HG02678 (cell line): ENCODE results near the gene NEDD4L.

Experiments
- ATAC-seq: cut with Tn5 transposase; IDR thresholded peaks from one replicate; pipeline ENCODE4 v1.9.1; 2021; ENCODE audit warnings: mild to moderate bottlenecking, moderate library complexity; ENCODE audit not compliant: unreplicated experiment

NEDD4L gene

DNA sequence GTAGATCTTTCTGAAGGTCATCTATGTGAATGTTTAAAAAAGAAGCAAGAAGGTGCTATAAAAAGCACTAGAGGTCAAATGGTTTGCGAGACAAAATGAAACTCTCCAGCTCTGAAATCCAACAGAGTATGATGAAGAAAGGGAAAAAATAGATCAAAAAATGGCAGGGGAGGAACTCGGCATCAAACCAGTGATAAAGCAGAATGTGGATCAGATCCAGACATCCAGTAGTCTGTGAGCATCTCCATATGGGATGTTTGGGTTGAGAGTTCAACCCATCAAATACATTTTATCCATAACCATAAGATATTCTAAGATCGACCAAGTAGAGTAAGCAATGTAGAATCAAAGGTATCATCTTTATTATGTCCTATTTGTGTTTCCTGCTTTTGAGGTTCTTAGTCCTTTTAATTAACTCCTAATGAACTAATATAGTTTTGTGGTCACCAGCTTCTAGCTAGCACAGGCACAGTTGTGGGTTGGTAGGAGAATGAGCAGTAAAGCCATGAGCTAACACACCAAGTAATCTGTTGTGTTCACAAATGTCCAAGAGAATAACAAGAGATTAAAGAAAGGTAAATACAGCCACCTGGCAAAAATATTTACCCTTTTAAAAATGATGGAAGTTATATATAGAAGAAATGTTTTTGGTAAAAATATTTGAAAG lies 160.9 kb downstream of the NEDD4L start:
- ATAC-seq: no peak

DNA sequence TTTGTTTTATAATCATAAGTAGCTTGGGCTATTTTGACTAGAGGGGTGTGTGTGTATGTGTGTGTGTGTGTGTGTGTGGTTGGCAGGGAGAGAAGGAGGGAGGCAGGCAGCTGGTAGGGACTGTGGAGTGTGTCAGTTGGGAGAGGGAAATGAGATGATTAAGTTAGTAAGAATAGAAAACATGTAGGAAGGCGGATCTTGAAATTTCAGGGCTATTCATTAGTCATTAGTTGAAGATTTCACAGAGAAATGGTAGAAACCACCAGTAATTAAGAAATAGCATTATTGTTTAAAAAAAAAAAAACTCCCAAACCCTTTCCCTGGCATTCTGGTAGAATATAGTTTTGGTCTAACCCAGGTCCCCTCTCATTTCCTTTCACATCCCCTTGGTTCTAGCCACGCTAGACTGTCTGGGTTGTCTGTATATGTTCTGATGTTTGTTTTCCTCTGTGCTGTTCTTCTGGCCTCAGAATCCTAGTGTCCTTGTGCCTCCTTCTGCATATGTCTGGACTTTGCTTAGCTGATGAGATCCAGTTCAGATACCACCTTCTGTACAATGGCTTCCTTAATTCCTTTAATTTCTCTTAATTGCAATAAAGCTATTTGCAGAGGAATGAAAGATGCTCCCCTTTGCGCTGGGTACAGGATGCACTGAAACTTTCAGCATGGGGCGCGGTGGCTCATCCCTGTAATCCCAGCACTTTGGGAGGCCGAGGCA lies 161.6 kb downstream of the NEDD4L start:
- no peak for ATAC-seq

DNA sequence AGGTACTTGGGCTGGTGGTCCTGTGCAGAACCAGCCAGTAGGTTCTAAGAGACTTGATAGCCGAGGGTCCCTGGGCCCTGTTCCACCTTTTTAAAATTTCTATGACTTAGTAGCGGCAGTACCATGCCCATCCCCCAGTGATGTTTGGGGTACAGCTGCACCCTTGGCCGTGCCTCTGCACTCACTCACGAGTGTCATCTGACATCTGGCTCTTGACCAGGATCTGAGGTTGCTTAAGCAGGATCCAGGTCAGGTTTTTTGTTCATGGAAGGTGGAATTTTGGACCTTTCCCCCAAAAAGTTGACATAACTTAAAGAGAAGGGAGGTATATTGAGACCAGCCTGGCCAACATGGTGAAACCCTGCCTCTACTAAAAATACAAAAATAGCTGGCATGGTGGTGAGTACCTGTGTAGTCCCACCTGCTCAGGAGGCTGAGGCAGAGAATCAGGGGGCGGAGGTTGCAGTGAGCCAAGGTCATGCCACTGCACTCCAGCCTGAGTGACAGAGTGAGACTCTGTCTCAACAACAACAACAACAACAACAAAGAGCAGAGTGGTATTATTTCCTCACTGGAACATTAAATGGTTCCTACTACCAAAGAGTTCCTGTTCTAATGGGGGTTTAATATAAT lies 163.6 kb downstream of the NEDD4L start:
- no peak for ATAC-seq

DNA sequence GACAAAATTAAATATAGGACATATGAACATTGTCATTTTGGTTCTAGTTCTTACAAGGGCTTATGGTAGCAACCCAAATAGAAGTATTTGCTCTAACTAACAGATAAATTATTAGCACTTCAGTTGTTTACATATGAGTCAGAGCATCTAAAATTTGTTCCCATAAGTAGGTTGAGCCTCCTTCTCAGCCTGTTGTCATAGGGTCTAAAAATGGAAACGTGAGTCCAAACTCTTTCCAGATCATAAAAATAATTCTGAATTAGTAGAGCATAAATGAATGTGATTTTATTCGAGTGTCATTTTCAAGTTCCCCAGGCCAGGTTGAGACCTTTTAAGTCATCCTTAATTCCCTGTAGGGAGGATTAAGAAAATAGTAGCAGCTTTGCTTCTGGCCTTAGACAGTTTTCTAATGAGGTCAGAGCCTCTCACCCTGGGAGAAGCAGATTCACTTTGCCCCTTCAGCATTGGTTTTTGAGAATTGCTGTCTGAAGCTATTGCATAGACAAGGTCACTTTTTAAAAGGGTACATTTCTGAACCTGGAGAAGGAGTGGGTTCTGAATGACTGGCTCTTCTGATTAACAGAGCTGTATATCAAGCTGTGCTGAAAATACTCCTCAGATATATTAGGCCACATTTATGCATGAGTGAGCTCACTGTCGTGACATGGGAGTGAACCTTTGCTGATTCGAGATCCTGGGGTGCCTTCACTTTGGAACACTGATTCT lies 164.3 kb downstream of the NEDD4L start:
- no peak for ATAC-seq

DNA sequence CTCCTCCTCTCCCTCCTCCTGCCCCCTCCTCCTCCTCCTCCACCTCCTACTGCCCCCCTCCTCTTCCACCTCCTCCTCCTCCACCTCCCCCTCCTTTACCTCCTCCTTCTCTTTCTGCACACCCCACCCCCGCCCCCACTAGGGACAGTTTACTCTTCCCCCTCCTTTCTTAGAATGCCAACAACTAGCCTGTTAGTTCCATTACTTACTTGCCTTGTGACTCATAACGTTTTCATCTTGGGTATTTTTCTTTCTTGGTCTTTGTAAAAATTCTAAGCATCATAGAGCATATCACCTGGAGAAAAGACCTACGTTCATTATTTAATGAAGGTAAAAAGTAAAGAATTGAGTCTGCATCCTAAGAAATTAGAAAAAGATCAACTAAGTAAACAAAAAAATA lies 165.3 kb downstream of the NEDD4L start:
- no peak for ATAC-seq

DNA sequence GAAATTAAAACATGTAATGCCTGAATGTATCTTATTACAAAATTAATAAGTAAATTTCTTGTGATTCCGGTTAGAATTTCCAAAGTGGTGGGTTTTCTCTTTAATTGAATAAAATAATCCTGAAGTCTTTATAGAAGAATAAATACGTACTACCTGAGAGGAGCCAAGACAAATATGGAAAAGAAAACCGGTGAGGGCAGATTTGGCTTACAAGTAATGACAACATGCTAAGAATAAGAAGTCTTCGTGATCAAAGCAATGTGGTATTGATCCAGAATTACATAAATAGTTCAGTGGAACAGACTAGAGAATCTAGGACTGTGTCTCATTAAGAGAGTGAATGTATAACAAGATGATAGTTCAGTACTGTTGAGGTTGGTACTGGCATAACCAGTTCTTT lies 167.5 kb downstream of the NEDD4L start:
- ATAC-seq: no peak

DNA sequence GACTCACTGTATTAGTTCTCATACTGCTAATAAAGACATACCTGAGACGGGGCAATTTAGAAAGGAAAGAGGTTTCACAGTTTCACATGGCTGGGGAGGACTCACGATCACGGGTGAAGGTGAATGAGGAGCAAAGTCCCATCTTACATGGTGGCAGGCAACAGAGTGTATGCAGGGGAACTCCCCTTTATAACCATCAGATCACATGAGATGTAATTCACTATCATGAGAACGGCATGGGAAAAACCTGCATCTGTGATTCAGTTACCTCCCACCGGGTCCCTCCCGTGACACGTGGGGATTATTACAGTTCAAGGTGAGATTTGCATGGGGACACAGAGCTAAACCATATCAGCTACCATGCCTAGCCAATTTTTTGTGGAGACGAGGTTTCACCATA lies 168.2 kb downstream of the NEDD4L start:
- ATAC-seq: peak; percentile 41

DNA sequence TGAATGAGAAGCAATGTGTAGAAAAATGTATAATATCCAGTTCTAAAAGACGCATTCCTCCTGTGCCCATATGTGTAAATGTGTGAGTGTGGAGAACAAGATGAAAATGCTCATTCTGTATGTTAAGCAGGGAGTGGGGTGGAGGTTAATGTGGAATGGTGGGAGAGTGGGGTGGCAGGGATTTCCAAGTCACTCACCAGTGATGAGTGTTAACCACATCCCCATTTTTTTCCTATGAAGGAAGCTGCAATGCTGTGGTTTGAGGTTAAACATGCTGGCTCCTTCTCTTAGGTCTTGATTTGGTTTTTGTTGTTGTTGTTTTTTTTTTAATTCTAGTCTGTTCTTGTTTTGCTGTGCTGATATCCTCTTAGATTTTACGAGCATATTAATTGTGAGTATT lies 169.4 kb downstream of the NEDD4L start:
- no peak for ATAC-seq

DNA sequence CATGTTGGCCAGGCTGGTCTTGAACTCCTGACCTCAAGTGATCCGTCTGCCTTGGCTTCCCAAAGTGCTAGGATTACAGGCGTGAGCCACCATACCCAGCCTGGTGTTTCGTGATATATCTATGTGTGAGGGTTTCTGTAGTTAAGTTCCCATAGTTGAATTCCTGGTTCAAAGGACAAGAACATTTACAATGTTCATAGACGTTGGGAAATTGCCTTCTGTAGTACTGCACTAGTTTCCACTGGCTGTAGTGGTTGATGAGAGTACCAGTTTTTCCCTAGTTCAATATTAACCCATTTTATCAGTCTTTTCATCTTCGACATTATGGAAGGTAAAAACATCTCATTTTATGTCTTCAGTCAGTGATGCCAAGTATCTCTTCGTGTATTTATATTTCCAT lies 171.0 kb downstream of the NEDD4L start:
- no peak for ATAC-seq

DNA sequence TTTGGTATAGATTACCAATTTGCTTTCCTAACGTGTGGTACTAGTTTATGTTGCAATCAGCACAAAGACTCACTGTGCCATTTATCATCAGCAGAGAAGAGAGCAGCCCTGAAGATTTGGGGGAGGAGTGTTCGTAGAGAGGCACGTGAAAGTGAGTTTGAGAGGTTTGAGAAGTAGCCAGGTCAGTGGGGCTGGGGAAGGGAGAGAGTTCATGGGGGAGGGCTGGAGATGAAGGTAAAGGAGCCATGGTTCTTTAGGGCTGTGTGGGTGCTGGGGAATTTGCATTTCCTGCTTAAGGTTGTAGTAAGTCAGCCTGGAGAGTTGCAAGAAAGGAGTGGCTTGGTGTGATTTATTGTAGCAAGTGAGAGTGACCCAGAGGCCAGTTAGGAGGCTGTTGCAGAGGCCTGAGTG lies 172.1 kb downstream of the NEDD4L start:
- ATAC-seq: no peak

DNA sequence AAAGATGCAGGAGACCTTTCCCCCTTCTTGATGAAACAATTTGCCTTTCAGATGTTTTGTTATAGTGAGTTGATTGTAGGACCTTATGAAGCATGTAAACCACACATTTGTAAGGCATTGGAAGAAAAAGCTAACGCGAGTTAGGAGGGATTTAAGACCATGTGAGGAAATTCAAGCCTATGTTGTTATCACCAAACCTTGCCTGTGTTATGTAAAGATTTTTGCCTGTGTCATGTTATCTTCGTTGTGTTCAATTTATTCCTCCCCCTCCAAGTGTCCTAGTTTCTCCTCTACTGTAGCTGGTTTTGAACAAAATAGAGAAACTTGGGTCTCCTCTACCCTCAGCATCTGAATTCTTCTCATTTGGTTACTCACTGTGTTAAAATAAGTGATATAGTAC lies 173.0 kb downstream of the NEDD4L start:
- ATAC-seq: no peak

DNA sequence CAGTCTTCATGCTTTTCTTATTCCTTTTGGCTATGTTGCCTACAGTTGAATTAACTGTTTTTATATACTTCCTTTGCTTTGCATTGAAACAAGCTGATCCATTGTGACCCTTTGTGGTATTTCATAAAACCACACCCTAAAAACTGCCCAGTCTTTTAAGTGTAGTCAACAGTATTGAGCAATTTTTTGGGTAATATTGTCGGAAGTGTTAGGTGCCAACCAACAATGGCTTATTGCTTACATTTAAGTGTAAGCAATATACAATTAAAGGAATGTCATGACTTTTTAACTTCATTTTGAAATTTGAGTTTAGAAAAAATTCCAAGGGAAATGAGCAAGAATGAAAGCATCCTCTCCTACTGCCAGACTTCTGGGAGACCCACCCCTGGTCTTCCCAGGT lies 174.1 kb downstream of the NEDD4L start:
- no peak for ATAC-seq

DNA sequence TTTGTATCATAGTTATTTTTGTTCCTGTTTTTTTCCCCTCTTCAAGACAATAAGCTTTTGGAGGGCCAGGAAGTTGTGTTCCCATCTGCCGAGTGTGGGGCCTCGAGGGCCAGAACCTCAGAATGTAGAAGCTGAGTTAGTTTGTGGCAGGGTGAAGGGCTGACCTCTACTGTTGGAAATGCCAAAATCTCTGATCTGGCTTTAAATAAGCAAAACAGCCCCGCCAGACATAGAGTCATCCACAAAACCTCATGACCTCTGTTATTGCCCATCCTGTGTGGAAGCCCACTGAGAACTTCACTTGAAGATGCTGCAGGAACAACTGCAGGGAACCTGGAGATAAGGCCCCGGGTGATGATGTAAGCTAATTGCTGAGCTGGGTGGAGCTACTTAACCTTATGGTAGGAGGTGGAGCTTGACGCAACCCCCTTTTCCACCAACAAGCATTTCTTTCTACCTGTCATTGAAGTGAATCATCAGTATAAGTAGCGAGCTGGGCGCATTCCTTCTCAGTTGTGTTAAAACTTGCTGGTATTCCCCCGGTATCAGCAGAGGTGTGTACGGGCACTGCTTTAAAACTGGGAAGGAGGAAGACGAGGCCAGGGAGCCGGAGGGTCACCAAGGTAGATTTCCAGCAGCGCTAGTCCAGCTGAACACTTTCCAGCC lies 177.2 kb downstream of the NEDD4L start:
- no peak for ATAC-seq

DNA sequence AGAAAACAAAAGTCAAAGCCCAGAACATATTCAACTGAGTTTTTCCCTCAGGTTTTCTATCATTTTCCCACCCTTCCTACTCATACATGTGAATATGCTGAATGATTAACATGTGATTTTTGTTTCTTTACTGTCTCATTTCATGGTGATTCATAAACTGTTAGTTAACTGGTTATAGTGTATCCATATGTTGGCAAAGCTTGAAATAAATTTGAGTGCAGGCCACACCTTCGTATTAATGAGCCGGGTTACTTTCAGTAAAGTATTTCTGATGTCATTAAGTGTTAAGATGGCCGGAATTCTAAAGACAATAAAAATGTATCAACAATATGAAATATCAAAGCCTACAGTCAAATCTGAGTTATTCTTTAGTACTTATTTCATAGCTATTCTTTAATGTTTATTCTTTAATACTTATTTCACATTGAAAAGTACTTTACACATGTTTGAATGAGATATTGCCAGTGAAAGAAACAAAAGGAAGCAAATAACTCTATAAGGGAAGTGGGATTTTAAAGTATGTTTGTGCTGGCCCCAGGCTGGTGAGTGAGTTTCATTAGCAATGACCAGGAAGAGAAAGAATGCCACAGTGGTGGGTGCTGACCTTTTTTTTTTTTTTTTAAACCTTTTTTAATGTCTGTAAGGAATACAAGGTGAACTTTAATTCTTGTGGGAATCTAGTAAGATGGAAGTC lies 178.6 kb downstream of the NEDD4L start:
- no peak for ATAC-seq

DNA sequence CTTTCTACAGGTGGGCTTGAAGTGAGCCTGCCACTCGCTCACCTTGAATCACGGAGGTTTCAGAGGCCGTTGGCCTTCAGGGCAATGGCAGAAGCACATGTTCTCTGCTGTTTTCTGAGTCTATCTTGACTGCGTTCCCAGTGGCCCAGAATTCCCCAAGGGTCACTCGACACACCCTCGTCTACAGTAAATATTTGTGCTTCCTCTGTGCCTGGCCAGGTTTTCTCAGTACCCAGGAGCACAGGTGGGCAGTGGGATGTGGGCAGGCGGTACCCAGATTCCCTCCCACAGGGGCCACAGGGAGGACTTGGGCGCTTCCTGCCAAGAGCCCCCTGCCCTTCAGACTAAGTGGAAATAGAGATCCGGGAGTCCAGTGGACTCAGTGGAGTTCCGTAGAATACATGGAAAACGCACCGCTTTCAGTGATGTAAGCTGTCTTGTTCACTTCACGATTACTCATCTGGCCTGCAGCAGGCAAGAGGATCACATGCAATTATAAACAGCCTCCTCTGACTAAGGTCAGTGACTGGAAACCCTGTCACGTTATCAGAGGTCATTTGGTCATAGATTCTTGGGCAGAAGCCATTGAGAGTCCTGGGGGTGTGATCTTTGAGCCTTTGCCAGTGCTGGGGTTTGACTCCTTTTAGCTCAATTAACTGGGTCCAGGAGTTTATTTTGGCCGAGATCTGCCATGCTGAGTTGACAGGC lies 179.8 kb downstream of the NEDD4L start:
- no peak for ATAC-seq

DNA sequence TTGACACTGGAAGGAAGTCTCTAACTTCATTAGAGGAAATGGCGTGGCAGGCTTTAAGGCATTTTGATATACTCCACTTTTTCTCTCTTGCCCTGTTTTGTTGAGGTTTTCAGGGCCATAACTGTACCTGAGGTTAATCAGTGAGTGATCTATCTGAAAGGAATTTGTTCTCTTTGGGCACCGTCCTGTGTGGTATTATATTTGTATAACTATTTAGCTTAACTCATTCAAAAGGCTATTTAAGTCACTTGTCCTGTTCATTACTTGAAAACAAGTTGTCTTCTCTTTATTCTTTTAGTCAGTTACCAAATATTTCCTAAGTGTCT lies 180.4 kb downstream of the NEDD4L start:
- no peak for ATAC-seq

DNA sequence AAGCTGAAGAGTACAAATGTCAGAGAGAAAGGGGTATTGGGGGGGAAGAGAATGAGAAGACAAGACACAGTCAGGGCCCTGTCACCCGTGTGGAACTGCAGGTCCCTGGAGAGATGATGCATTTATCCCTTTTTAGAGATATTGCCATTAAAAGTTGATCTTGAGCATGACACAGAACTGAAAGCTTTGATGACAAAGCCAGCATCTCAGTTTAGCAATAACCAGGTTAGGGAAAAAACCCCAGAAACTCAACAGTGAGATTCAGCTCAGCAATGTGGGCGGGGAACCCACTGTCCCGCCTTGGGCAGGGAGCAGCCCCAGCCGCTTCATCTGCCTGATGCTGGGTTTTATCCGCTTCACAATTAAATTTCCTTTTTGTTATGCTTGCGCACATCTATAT lies 181.1 kb downstream of the NEDD4L start:
- peak; percentile 91 for ATAC-seq

DNA sequence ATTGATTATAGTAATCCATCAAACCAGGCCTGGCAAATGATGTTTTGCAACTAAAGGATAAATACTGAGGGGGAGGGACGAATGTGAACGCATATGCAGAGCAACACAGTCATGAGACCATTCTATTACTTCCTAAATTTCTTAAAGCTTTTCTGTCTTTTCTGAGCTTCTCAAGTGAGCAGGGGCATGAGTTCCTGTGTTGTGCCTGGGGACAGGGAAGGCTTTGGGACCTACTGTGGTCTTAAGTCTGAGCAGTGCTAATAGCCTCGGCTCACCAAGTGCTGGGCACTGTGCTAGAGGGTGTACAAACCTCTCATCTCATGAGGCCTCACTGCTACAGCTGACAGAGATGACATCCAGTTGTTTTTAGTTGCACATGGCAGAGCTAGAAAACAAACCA lies 182.4 kb downstream of the NEDD4L start:
- ATAC-seq: no peak

DNA sequence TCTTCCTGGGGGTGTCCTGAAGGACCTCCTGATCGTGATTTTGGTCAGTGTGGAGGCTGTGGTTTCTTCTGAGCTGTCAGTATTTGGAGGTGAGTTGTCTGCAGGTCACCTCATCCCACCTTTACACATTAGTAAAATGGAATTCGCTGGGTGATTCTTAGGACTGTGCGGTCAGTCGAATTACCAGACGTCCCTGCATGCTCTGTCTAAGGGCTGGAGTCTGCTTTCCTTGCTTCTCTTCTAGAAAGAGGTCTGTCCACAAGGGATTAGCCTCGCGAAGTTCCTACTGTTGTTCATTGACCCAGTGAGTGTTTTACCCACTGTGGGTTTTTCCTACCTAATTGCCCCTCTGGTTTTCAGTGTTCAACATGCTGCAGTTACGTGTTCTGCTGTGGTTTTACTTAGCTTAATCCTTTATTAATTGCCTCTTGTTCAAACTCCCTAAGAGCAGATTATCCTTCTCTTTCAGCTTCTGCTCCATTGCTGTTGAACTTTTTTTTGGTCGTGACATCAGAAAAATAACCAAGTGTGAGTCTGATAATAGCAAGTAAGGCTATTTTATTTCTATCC lies 183.4 kb downstream of the NEDD4L start:
- no peak for ATAC-seq

DNA sequence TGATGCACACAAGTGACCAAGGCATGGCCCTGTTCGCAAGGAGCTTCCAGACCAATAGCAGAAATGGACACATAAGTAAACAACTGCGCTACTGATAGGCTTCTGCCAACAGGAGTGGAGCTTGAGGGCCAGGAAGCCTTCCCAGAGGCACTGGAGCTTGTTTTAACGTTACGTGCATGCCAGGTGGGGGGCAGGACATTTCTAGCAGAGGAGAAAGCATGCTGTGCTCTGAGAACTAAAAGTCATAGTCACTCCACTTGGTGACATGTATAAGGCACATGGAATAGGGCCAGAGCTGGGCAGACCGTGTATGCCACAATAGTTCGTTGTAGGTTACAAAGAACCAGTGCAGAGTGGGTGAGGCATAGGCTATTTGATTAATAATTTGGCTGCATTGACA lies 184.2 kb downstream of the NEDD4L start:
- no peak for ATAC-seq
